Cardiac fibroblast (primary cell): ENCODE results near the gene ANKRD6.

ENCODE experiments used
- DNase-seq, 2 donors: peaks; one replicate each; pipeline versions ENCODE4 v3.0.0 to v3.0.0-alpha.2; 2010; ENCODE audit warnings: low read depth in 2 of 2
- H3K4me3 ChIP-seq, 2 donors: replicated peaks in 1 of 2; 1 replicate in 1 of 2; 2 replicates in 1 of 2; pipeline ENCODE4 v1.5.1; 2011; ENCODE audit warnings: low read depth in 2 of 2, low read length in 2 of 2, mild to moderate bottlenecking in 2 of 2, moderate library complexity in 1 of 2
- TF ChIP-seq, protein P1 (sequence below): IDR thresholded peaks from one replicate; pipeline ENCODE4 v1.5.1; 2011; ENCODE audit warnings: low read depth, mild to moderate bottlenecking, low read length, inconsistent platforms

ANKRD6 gene

DNA sequence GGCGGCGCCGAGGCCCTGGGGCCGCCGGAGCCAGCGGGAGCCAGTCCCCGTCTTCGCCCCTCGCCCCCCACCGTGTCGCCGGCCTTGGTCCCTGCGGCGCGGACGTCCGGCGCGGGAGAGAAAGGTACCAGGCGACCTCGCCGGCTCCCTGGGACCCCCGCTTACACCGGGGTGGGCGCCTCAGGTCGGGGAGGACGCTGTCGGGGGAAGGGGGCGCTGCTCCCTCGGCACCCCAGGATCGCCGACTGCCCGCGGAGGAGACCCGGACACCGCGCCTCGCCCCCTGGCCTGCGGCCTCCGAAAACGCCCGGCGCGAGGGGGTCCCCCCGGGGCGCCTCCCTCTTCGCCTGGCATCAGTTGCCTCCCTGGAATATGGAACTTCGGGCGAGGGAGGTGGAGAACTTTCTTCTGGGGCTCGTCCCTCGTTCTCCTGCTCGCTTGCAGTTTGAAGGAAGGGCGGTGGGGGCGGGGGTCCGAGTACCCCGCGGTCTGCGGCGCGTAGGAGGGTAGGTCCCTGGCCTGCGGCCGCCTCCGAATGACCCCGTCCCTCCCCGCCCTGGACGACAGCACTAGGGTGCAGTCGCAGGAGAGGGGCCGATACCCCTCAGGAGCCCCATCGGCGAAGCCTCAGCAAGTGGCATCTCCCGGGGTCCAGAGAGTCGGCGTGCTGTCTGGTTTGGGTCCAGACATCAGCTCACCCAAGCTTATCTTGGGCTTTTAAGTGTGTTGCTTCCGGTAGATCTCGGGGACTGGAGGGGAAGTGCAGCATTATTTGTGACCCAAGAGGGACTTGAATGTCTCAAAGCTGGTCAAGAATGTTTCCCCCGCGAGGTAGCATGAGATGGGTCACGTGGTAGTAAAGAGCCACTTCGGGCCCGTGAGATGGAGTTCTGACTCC is 549 bp downstream of the ANKRD6 start:
- TF ChIP-seq, protein P1, sequence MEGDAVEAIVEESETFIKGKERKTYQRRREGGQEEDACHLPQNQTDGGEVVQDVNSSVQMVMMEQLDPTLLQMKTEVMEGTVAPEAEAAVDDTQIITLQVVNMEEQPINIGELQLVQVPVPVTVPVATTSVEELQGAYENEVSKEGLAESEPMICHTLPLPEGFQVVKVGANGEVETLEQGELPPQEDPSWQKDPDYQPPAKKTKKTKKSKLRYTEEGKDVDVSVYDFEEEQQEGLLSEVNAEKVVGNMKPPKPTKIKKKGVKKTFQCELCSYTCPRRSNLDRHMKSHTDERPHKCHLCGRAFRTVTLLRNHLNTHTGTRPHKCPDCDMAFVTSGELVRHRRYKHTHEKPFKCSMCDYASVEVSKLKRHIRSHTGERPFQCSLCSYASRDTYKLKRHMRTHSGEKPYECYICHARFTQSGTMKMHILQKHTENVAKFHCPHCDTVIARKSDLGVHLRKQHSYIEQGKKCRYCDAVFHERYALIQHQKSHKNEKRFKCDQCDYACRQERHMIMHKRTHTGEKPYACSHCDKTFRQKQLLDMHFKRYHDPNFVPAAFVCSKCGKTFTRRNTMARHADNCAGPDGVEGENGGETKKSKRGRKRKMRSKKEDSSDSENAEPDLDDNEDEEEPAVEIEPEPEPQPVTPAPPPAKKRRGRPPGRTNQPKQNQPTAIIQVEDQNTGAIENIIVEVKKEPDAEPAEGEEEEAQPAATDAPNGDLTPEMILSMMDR, result no peak
- no peak for DNase-seq
- peak overlapping the region; percentile 50 to 60 for H3K4me3 ChIP-seq

DNA sequence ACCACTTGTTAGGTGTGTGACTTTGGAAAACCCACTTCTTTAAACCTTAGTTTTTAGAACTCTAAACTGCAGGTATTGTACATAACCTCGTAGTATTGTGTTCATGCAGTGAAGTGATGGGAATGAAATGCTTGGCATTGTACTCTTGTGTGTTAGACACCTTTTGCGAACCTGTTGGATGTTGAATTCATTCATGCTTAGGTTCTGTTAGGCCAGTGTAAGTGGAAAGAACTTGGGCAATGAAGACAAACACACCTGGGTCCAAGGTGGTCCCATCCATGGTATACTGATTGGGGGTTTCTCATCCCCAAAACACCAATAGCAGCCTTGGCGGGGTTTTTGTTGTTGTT is 1.2 kb downstream of the ANKRD6 start:
- H3K4me3 ChIP-seq, result no peak overlapping the region
- TF ChIP-seq, protein P1, result no peak

DNA sequence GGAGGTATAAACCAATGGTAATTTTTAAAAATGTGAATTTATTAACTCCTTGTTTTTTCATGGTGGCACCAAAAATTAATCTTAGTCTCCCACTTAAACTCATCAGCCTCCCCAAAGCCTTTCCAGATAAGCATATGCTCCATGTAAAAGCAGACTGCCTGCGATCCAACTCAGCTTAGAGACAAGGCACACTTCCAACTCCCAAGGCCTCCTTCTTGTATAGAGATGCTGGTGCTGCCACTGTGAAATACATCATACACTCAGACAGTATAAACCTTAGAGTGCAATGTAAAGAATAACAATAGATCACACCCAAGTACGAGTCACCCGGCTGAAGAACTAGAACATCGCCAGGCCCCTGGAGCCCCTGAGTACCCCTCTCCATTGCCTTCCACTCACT is 2.0 kb downstream of the ANKRD6 start:
- DNase-seq, result no peak
- TF ChIP-seq, protein P1, result no peak
- H3K4me3 ChIP-seq, result no peak overlapping the region

More for the DNA sequence above, 1.2 kb downstream of the ANKRD6 start:
- DNase-seq, result no peak

DNA sequence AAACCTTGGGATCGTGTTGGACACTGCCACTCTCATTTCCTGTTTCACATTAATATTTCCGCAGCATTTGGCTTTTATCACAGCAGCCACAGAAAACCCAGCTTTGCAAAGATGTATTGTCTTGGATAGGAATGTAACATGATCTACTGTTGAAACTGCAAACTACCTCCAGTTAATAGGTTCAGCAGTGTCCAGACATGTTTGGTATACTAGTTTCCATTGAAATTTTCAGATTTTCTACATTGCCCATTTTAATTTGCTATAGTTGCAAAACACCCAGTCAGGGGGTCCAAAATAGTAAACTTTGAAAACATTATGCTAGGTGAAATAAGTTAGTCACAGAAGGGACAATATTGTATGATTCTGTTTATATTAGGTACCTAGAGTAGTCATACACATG is 3.3 kb downstream of the ANKRD6 start:
- DNase-seq, result peak in 1 of 2 donors; percentile 28
- TF ChIP-seq, protein P1, result no peak
- H3K4me3 ChIP-seq, result no peak overlapping the region

DNA sequence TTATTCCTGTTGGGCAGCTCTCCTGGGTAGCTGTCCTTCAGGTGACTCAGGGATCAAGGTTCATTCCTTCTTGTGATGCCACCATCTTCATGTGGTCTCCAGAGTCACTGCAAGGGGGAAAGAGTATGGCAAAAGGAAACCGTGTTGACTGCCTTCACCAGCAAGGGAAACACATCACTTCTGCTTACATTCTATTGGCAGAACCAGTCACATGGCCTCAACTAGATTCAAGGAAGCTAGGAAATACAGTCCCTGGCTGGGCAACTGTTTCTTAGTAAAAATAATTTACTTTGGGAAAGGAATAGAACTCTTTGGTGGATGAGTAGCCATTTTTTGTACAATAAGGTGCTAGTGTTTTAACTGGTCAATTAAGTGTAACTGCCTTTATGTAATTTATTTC is 5.3 kb downstream of the ANKRD6 start:
- TF ChIP-seq, protein P1, result no peak
- DNase-seq, result no peak
- no peak overlapping the region for H3K4me3 ChIP-seq

DNA sequence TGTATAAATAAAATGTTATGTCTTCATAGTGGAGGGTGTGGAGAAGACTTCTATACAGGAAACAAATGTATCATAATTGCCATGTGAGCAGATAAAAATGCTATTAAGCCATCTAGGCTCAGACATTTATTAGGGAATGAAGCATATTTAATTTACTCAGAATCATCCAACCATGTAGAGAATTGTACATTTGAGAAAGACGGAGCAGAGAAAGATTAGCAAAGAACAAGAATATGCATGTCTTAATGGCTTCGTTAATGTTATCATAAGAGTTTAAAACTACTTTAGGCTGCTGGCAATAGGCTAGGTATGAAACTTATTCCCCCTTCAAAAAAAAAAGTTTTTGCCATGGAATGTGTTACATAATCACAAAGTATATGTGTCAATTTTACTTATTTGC is 6.1 kb downstream of the ANKRD6 start:
- TF ChIP-seq, protein P1, result no peak
- no peak for DNase-seq
- H3K4me3 ChIP-seq, result no peak overlapping the region
